Measurements from ENCODE around the gene AJAP1.

AJAP1 gene

DNA sequence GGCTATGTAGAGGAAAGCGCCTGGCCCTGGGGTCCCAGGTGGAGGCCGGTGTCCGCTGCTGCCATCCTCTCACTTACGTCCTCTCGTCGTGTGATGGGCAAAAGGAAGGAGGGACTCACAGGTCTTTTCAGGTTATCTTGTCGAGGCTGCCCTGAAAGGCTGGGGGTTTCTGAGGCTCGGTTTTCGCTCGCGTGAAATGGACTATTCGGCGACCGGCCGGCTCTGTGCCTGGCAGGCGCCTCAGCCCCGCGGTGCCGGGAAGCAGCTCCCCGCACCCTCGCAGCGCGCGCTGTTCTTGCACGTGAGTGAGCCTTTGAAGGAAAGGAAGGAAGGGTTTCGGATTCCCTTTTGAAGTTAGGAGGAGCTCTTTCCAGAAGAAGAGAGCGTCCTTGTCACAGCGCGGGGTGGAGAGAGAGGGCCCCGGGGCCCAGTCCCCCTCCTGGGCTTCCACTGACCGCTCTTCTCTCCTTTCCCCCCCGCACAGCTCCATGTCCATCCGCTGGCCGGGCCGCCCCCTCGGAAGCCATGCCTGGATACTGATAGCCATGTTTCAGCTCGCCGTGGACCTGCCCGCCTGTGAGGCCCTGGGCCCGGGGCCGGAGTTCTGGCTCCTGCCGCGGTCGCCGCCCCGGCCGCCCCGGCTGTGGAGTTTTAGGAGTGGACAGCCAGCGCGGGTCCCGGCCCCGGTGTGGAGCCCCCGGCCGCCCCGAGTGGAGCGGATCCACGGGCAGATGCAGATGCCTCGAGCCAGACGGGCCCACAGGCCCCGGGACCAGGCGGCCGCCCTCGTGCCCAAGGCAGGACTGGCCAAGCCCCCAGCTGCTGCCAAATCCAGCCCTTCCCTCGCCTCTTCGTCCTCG lies 57.2 kb downstream of the AJAP1 start:
- no peak for DNase-seq (ENCODE audit: extremely low read depth, low read depth)
- TF ChIP-seq, protein P1, sequence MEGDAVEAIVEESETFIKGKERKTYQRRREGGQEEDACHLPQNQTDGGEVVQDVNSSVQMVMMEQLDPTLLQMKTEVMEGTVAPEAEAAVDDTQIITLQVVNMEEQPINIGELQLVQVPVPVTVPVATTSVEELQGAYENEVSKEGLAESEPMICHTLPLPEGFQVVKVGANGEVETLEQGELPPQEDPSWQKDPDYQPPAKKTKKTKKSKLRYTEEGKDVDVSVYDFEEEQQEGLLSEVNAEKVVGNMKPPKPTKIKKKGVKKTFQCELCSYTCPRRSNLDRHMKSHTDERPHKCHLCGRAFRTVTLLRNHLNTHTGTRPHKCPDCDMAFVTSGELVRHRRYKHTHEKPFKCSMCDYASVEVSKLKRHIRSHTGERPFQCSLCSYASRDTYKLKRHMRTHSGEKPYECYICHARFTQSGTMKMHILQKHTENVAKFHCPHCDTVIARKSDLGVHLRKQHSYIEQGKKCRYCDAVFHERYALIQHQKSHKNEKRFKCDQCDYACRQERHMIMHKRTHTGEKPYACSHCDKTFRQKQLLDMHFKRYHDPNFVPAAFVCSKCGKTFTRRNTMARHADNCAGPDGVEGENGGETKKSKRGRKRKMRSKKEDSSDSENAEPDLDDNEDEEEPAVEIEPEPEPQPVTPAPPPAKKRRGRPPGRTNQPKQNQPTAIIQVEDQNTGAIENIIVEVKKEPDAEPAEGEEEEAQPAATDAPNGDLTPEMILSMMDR (IDR thresholded peaks at IDR 0.05; ENCODE audit: low read depth, low read length), result no peak

DNA sequence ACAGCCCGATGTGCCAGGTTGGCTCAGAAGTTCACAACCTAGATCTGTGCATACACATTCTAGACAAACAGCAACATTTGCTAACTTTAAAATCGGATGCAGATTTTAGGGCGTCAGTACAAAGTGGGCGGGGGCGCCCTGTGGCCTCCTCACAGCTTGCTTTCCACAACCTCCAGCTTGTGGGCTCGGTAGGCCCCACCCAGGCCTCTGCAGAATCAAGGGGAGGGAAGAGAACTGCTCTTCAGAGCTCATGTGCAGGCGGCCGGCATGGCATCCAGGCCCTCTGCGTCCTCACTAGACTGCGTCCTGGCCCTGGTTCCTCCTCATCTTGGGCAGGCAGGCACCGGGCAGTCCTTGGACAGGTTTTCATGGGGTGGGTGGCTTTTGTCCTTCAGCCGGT lies 59.3 kb downstream of the AJAP1 start:
- TF ChIP-seq, protein P1 (IDR thresholded peaks at IDR 0.05; ENCODE audit: low read depth, low read length), result no peak
- no peak for DNase-seq (ENCODE audit: extremely low read depth, low read depth)

DNA sequence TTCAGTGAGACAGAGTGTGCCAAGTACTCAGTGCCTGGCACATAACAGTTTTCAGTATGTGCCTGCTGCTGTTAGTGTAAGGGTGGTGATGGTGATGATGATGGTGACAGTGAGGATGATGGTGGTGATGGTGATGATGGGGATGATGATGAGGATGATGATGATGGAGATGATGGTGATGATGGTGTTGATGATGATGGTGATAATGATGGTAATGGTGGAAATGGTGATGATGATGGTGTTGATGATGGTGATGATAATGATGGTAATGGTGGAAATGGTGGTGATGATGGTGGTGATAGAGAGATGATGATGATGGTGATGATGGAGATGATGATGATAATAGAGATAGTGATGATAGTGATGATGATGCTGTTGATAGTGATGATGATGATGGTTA lies 62.0 kb downstream of the AJAP1 start:
- no peak for DNase-seq (ENCODE audit: extremely low read depth, low read depth)
- TF ChIP-seq, protein P1 (IDR thresholded peaks at IDR 0.05; ENCODE audit: low read depth, low read length), result no peak

DNA sequence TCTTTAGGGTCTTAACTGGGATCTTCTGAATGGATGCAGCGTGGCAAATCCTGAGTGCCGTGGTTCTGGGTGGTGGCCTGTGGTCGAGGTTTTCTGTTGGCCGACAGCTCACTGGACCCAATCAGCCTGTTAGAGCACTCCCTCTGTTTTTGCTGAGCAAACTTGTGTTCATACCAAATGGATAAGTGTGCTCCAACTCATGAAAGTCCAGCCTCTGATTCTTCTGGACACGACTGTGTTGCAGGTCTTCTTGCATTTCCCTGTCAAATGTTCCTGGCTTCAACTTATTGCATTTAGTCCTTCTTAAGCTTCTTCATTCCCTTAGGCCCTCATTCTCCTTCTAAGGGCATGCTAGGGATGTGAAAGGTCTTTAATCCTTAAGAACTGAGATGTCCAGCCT lies 63.7 kb downstream of the AJAP1 start:
- TF ChIP-seq, protein P1 (IDR thresholded peaks at IDR 0.05; ENCODE audit: low read depth, low read length), result no peak
- DNase-seq (ENCODE audit: extremely low read depth, low read depth), result no peak

DNA sequence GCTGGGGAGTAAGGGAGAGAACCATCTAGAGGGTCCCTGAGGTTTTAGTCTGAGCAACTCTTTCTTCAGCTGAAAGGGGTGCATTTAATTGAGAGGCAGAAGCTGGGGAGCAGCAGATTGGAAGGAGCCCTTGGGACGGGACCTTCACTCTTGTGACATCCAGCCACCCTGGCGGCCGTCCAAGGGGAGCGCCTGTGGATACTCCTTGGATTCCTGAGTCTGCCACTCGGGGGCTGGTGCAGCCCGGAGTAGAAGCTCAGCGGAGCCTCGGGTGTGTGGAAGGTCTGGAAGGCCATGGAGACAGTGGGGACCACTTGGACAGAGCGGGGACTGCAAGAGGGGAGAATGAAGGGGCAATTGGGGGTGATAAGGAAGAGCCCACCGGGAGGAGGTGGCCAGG lies 68.7 kb downstream of the AJAP1 start:
- TF ChIP-seq, protein P1 (IDR thresholded peaks at IDR 0.05; ENCODE audit: low read depth, low read length), result no peak
- DNase-seq (ENCODE audit: extremely low read depth, low read depth), result no peak

DNA sequence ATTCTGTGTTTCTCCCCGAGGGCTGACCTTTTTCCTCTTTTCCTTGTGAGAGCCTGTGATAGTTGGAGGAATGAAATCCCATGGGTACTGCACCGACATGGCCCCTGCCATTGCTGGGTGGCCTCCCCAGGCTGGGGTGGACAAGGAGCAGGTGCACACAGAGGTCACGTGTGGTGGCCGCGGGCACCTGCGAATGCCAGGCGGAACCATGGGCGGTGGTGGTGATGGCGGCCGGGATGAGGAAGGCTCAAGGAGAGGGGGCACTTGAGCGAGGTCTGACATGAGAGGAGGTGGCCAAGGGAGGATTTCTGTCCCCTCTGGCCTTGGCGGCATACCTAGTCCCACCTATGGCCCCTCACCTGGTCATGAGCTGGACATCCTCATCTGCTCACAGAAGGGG lies 69.6 kb downstream of the AJAP1 start:
- TF ChIP-seq, protein P1 (IDR thresholded peaks at IDR 0.05; ENCODE audit: low read depth, low read length), result no peak
- no peak for DNase-seq (ENCODE audit: extremely low read depth, low read depth)

DNA sequence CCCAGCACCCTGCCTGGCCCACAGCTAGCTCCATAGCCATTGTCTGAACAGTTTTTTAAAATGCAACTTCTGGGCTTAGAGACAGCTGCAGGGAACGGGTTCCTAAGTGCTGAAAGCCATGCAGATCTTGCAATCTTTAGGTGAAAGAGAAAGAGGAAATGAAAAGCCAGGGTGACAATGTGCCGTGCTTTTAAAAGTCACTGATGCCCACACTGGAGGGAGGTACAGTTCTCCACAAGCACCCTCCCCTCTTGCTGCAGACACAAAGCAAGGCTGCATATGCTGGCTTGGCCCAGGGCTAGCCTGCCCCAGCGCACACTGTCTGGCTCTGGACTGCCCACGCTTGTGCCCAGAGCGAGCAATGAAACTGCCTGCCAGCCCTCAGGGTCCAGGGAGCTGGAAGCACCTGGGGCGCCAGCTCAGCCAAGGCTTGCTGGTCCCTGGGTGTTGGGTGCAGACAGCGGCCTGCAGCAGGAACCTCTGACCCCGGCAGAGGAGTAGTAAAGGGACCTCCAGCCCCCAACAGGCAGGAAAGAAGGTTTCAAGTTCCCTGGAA lies 70.4 kb downstream of the AJAP1 start:
- no peak for DNase-seq (ENCODE audit: extremely low read depth, low read depth)
- TF ChIP-seq, protein P1 (IDR thresholded peaks at IDR 0.05; ENCODE audit: low read depth, low read length), result no peak

Measured in AG09319 (cell line).